GM18520 (cell line): ENCODE data around the gene LPCAT1.
"Not testable (repeated sequence)": the region's sequence is repeated elsewhere in the genome, so short reads cannot be mapped to it uniquely, and the experiment has no call there.

Source experiments
- ATAC-seq: cut with Tn5 transposase; IDR thresholded peaks from one replicate; pipeline ENCODE4 v1.9.1; 2021; ENCODE audit not compliant: unreplicated experiment

LPCAT1 gene

DNA sequence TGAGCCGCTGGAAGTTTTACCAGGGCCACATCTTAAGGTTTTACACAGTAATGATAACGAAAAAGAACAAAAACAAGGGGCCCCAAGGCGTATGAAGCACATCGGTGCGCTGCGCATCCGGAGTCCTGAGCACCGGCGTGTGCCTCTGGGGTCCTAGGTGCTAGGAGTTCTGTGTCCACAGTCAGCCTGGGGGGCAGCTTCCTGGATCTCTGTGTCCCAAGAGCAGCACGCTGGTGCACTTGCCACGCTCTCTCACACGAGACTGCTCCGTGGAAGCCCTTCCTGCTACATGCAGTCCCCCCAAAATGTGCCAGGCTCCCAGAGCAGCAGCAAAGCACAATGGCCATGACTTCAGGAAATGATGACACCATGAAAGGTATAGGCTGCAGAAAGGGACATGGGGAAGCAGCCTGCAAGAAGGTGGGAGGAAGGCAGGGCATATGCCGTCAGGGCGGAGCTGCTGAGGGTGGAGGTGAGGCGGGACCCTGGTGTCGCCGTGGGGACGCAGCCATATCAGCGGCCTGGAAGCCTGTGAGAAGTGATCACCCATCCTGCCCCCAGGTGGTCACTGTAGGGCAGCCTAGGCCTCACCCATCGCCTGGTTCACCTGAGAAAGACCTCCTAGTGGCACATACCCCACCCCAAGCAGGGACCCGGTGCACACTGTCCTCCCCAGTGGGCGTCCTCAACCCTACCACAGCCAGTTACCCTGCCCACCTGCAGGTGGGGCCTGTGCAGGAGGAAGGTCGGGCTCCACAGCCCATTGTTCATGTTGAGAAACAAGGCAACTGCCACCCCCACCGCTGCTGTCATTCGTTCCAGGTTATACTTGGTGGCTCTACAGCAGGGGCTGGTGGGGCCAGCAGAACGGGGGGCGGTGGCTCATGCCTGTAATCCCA lies 54.9 kb downstream of the LPCAT1 start:
- no peak for ATAC-seq

DNA sequence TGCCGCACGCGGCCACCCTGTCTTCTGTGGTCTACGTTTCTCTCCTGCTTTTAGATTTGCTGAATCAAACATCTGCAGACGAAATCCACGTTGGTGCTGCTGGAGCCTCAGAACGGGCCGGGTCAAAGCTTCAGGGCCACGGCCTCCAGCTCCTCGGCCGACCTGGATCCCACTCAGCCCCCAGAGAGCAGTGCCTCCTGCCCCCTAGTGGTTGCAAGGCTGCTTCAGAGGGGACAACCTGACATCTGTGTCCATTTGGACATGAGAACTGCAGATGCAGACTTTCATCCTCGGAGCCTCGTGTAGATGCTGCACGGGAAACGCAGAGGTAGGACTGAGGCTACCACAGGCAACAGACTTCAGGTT lies 55.5 kb downstream of the LPCAT1 start:
- ATAC-seq = no peak

DNA sequence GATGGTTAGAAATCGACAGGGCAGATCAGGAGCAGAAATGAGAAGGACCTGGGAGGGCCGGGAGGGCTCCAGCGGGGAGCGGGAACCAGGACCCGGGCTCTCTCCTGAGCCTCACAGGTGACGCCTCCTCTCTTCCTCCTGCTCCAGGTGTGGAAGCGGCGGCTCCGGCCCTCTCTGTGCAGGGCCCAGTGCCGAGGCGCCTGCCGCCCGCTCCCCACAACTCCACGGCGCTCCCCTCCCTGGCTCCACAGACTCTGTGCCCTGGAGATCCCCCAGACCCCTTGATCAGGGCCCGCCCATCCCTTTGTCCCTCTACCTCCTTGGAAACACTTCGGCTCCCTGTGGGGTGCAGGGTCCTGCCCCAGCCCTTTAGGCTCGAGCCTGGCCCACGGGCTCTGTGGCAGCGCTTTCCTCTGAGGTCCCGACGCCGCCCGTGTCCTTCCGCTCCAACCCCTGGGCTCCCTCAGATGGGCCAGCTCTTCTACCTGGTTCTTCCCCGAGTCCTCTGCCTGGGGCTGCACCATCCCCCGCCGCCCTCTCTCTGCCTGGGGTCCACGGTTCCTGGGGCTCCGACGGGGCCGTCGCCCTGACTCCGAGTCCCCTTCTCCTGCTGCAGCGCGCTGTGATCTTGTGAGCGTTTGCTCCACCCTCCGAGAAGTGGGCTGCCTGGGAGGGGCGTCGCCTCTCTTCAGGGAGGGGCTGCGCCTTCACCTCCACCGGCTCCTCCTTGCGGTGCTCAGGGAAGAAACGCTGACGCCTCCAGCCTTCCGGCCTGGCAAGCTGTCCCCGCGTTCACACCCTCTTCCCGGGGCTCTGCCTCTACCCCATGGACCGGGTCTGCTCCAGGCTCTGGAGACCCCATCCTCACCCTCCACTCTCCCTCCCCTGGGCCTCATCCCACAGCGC lies 56.2 kb downstream of the LPCAT1 start:
- no peak for ATAC-seq

DNA sequence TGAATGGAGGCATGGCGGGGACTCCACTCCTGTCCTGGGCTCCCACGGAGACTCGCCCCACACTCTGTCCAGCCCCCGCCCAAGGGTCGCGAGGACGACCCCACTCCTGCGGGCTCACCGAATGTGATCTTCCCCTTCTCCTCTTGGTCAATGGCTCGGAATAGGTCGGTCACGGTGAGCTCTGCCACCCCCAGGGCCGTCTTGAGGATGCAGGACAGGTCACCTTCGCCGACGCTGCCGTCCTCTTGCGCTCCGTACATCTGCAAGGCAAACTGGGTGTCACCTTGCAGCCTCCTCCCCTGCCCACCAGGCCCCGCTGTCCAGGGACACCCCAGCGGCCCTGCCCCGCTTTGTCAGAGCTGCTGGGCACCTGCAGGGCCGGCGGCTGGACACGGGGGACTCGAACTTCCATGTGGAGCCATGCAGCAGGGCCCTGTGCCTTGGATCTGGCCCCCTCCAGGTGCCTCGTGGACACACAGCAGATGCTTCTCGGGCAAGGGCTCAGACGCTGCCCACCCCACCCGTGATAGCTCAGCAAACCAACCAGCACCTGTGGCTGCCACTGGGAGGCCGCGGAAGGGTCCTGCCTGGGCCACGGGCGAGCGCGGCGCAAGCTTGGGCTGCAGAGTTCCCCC lies 57.0 kb downstream of the LPCAT1 start:
- no peak for ATAC-seq

DNA sequence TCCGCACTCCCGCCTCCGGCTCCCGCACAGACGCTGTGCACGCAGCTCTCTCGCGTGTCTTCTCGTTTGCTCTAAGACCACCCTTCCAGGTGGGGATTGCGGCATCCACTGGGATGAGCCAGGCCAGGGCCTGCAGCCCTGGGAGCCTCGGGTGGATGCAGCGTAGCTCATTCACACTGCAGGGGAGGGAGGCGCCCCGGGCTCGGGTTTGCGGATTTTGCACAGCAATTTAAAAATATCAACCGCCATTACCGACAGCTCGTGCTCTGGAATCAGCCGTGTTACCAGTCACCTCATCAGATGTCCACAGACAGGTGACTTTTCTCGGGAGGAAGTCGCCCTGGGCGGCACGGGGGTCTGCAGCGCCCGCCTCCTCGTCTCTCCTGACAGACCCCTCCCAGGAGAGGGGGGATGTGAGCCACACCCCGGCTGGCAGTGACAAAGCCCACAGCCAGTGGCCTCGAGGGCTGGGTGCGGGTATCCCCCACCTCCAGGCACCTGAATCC lies 57.7 kb downstream of the LPCAT1 start:
- no peak for ATAC-seq

DNA sequence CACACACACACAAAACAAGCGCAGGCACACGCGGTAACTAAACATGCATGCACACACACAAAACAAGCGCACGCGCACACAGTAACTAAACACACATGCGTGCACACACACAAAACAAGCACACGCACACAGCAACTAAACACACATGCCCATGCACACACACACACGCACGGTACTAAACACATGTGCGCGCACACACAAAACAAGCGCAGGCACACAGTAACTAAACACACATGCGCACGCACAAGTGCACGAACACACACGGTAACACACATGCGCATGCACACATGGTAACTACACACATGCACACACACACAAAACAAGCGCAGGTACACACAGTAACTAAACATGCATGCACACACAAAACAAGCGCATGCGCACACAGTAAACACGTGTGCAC lies 58.6 kb downstream of the LPCAT1 start:
- ATAC-seq = no peak

DNA sequence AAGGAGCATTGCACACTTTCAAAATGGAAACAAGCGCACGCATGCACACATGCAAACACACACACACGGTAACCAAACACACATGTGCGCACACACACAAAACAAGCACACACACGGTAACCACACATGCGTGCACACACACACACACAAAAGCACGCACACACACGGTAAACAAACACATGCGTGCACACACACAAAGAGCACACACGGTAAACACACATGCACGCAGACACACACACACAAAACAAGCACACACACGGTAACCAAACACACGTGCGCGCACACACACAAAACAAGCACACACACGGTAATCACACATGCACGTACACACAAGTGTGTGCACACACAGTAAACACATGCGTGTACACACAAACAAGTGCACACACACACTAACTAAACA lies 59.2 kb downstream of the LPCAT1 start:
- no peak for ATAC-seq

DNA sequence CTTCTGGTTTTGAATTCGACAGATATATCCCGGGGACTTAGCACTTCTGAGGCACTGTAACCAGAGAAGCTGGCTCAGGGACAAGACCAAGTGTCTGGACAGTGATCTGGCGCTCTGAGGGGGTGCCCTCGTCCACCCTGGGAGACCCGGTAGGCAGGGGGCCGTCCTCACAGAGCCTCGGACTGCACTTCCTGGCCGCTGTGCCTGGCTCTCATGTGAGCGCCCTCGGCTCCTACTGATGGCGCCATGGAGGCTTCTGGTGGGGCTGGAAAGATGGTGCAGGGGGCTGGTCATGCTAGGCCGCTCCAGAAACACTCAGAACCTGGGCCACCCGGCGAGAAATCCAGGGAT lies 59.7 kb downstream of the LPCAT1 start:
- ATAC-seq = no peak

DNA sequence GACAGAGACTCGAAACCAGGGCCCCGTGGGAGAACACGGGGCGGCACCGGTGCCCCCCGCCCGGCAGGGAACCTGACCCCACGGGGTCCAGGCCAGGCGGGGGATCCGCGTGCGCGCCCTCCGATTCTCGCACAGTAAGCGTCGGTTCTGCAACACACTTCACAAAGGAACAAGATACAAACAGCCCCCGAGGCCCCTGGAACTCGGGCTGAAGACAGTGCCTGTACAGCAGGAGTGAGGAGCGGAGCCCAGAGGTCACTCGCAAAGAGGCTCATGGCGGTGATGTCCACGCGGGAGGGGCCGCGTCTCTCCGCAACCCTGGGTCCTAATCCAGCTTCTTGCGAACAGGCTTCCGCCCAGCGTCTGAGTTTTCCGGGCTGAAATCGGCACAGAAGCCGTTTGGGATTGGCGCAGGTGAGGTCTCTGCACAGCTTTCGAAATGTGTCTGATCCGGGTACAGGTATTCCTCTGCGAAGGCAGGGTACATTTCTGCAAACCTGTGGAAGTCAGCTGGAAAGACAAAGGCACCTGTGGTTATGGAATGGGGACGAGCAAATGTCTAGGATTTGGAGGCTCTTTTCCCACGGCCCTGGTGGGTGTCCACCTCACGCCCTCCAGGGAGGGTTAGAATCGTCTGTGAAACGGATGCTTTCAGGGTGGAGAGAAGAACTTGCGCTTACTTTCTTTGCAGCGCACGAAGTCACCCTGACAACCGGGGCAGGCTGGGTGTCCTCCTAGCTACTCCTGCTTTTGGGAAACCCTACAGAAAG lies 60.2 kb downstream of the LPCAT1 start:
- ATAC-seq = no peak

DNA sequence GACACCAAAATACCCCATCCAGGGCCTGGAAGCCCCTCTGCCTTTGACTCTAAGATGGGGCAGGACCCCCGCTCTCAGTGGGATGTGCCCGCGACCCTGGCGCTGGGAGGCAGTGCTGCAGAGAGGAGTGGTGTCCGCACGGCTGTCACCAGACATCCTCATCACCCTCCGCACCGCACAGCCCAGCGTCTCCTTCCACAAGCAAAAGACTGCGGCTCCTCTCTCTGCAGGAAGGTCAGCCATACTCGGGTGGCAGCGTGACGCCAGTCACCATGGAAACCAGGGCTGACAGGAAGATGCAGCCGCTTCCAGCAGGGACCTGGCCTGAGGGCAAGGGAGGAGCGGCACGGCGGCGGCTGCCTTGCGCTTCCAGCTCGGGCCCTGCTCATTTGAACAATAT lies 61.4 kb downstream of the LPCAT1 start:
- ATAC-seq = no peak

DNA sequence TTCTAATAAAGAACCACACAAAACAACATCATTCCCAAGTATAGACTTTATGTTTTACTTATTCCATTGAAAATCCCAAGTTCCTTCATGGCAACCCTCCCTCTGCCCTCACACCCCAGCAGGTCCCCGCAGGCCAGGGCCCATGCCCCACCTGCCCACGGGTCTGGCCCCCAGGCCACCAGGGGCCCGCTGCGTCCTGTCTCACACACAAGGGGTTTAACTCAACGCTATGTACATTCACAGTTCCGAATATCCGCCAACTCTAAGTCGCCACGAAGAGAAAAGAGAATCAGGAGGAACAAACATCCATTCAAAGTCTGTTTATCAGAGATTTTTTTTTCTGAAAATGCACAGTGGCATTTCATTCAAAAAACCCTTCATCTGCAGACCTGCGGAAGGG lies 62.4 kb downstream of the LPCAT1 start:
- ATAC-seq = no peak

DNA sequence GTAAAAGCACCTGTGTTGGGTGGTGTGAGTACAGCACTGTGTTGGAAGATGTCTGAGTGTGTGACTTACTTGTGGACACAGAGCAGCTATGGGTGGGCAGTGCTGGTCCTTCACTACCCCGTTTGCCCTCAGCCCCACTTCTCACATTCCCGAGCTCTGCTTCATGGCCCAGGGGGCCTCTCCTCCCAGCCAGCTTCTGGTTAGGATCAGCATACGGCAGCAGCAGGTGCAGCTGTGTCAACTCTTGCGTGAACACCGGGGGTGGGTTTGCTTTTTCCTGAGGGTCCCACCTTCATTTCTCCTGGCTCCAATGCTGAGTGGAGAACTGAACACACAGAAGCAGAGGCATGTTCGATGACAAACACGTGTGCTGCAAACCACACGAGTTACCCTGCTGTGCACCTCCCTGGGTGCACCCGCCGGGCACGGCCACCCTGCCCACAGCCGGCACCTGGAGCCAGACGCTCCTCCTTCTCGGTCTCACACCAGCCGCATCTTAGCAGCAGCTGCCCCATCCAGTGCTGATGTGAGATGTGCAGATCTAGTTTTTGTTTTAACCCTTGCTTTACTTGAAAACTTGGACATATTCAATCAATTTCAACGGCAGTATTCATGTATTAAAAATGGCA lies 63.6 kb downstream of the LPCAT1 start:
- ATAC-seq = no peak

DNA sequence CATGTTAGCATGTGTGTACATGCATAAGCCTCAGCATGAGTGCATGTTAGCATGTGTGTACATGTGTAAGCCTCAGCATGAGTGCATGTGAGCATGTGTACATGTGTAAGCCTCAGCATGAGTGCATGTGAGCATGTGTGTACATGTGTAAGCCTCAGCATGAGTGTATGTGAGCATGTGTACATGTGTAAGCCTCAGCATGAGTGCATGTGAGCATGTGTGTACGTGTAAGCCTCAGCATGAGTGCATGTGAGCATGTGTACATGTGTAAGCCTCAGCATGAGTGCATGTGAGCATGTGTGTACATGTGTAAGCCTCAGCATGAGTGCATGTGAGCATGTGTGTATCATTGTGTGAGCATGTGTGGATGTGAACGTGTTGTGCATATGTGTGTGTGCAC lies 64.3 kb downstream of the LPCAT1 start:
- ATAC-seq = not testable (repeated sequence)

DNA sequence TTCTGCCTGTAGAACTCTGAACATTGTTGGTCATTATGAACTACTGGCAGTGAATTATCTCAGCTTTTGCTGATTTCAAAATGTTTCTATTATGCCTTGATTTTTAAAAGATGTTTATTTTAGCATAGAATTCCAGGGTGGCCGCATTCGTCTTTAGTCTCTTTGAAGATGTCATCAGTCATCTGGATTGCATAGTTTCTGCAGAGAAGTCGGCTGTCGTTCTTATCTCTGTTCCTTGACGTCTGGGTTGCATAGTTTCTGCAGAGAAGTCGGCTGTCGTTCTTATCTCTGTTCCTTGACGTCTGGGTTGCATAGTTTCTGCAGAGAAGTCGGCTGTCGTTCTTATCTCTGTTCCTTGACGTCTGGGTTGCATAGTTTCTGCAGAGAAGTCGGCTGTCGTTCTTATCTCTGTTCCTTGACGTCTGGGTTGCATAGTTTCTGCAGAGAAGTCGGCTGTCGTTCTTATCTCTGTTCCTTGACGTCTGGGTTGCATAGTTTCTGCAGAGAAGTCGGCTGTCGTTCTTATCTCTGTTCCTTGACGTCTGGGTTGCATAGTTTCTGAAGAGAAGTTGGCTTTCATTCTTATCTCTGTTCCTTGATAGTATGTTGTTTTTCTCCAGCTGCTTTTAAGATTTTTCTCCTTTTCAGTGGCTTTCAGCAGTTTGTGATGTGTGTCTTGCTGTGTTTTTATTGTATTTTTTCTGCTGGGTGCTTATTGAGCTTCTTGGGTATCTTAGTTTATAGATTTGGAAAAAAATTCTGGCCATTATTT lies 67.5 kb downstream of the LPCAT1 start:
- ATAC-seq = not testable (repeated sequence)

DNA sequence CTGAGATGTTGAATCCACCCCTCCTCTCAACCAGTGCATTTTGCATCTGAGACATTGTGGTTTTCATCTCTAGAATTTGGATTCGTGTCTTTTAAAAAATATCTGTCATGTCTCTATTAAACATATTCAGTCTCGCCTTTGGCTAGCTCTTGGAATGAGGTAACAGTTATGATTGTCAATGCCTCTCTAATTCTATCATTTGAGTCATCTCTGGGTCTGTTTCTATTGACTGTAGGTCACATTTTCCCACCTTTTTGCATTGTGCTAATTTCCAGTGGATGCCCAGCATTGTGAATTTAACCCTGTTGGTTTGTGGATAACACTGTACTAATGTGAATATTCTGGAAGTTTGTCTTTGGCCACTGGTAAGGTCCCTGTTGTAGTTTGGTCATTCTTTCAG lies 70.1 kb downstream of the LPCAT1 start:
- no peak for ATAC-seq

DNA sequence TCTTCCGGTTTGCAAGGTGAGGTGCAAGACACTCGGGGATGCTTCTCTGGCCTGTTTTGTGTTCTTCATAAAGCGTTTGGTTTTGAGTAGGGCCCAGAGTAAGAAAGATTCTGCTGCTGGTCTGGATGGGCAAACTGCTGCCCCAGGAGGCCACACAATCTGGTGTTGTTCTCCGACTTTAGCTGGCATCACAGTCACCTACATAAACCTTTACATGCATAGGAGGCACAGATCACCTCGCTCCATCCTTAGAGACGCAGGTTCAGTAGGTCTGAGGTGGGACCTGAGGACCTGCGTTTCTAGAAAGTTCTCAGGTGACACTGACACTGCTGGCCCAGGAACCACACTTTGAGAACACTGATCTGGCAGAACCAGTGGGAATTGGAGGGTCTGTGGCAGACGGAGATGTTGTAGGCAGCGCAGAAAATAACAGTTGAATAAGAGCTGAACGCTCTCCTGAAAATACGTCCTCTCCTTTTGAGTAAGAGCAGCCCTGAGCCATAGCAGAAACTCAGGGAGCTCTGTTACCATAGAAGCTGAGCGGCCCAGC lies 74.6 kb downstream of the LPCAT1 start:
- ATAC-seq = no peak

DNA sequence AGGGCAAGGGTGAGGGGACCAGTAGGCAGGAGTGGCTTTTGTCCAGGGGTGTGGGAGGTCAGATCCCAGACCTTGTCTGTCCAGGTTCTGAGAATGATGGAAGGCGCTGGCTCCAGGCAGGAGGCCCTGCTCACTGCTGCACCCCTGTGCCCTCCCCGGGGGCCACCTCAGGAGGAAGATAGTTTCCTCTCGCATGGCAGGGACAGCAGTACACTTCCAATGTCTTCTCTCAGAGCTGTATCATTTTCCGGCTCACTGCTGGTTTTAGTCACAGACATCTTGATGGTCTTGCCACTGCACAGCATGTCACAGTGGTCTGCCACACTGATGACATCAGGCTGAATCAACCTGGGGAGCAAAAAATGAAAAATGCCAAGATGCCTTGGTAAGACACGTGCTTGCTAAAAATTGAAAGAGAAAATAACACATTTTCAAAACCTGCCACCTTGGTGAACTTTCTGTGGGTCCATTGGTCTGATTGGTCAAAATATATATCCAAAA lies 75.2 kb downstream of the LPCAT1 start:
- no peak for ATAC-seq

DNA sequence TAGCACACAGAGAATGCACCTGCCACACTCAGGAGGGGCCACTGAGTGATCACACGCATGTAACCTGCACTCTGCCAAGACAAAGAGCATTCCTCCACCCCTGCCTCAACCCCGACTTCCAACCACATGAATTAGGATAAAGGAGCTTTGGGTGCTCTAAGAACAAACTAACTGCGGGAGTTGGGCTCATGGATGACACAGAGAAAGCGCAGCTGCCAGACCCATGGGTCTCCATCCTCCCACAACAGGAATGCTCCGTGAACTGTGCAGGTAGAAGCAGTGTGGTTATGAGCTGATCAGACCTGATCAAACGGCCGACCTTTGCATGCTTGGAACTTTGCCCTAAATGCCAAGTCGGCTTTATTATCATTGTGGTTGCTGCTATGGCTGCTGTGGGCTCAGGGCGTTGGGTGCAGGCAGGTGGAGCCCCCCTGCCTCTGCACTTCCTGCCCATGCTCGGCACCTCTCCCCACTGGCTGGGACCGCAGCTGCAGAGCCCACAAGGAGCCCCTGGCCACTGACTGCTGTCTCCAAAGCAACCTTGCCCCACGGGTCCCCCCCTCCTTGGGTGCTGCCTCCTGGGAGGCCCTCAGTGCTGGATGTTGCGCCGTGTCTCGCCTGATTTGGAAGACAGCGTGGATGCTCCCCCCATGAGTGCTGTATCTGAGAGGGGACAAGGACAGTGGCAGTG lies 75.9 kb downstream of the LPCAT1 start:
- ATAC-seq = no peak
